HG03139 (cell line): ENCODE measurements around the gene ZC3H12A.

Experiments
- ATAC-seq: cut with Tn5 transposase; IDR thresholded peaks from one replicate; pipeline ENCODE4 v1.9.1; 2021; ENCODE audit not compliant: unreplicated experiment

ZC3H12A gene

DNA sequence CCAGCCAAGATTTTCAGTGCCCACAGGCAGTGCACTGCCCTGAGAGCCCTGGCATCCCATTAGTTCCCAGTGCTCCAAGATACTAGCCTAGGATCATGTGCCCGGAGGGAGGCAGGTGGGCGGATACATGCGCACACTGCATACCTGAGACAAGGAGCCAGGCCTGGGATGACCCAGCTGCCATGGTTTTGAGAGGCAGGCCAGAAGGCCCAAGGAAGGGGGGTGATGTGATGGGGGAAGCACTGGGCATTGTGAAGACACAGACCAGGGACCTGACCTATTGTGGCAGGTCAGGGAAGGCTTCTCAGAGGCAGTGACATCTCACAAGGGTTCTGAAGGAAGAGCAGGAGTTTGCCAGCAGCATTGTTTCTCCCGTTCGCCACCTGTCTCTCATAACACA, 3.6 kb downstream of the ZC3H12A start:
- ATAC-seq, result no peak

DNA sequence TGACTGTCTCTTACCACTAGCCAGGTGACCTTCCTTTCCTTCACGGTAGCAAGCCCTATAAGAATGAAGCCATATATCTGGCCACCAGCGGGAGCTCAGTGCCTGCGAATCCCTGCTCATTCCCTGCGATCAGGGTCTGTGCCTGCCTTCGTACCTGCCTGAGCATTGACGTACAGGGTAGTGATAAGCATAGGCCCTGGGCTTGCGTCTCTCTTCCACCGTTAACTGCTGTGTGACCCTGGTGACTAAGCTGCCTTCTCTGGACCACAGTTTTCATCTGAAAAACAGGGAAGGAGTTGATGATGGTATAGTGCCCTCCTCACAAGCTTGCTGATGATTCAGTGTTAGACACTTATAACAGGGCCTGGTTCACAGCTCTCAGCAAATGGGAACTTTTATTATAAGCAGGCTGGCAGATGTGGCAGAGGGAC, 4.1 kb downstream of the ZC3H12A start:
- no peak for ATAC-seq

DNA sequence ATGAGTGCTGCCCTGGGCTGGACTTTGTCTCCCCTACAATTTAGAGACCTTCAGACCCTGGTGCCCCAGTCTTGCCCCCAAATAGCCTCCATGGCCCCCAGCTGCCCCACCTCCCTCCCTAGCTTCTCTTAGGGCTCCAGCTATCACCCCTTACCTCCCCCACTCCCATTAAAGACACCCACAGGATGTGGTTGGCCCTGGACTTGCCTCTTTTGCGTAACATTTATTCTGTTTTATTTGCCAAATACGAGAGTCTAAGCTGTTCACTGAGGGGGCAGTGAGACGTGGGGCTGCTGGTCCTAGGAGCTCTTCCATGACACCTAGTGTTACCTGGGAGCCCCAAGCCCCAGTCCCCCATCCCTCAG, 4.5 kb downstream of the ZC3H12A start:
- ATAC-seq, result no peak

DNA sequence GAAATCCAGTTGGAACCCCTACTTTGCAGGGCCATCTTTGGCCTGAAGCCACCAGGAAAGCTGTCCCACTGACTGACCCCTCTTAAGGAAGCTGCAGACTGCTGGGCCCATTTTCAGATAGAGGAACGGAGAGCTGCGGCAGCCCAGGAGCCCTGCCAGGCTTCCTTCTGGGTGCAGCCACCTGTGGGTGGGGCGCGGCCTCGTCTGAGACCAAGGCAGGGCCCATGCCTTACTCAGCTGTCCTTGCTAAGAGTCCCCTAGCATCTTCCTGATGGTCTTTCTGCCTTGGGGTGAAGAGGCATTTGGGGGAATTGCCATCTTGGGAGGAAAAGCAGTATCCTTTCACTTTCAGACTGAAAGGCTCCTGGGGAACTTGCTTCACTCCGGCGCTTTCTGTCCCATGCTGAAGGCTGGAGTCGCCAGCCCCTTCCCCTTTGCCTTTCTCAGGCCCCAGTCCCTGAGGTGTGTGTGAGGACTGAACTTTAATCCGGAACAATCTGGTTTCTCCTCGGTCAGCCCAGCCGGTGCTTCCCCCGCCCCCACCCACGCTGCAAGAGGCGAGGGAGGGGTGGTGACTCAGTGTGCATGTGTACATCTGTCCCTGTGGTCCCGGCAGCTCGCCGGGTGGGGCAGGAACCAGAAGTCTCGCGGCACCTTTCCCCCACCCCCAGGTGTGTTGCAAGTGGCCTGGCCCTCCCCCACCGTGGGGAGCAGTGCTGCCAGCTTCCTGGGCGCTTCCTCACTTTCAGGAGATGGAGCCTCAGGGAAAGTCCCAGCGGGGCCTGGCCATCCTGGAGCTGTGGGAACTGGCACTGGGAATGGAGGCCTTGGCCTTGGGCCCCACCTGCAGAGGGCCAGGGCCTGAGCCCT, 5.1 kb downstream of the ZC3H12A start:
- no peak for ATAC-seq

DNA sequence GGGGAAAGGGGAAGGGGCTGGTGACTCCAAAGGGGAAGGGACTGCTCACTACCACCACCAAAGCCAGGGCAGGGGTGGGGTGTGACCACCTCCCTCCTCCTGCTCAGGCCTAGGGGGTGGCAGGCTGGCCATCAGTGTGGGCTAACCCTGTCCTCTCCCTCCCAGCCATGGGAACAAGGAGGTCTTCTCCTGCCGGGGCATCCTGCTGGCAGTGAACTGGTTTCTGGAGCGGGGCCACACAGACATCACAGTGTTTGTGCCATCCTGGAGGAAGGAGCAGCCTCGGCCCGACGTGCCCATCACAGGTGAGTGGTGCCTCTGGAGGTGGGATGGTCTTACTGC, 5.7 kb downstream of the ZC3H12A start:
- no peak for ATAC-seq

DNA sequence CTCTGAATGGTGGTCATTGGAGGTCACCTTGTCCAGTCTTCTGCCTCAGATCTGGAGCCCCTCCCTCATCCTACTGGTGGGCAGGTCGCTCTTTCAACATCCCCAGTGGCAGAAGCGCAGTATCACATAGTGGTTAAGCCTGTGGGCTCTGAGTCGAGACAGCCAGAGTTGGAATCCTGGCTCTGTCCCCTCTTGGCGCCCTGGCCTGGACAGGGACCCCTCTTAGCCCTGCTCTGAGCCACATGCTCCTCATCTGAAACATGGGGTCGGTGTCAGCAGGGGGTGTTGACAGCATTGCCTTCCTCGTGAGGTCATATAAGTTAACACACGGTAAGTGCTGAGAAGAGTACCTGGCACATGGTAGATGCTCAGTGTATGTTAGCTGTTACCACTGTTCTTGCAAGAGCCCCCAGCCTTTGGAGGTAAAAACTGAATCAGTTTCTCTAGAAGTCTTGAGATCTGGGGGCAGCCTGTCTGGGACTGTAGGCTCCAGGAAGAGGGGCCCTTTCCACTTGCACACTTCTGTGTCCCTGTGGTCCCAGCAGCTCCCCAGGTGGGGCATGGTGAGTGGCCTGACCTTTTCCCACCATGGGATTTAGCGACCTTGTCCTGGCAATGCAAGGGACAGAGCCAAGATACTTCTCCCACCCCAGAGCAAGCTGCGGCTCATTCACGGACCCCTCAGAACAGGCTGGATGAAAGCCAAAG, 6.4 kb downstream of the ZC3H12A start:
- ATAC-seq, result no peak

DNA sequence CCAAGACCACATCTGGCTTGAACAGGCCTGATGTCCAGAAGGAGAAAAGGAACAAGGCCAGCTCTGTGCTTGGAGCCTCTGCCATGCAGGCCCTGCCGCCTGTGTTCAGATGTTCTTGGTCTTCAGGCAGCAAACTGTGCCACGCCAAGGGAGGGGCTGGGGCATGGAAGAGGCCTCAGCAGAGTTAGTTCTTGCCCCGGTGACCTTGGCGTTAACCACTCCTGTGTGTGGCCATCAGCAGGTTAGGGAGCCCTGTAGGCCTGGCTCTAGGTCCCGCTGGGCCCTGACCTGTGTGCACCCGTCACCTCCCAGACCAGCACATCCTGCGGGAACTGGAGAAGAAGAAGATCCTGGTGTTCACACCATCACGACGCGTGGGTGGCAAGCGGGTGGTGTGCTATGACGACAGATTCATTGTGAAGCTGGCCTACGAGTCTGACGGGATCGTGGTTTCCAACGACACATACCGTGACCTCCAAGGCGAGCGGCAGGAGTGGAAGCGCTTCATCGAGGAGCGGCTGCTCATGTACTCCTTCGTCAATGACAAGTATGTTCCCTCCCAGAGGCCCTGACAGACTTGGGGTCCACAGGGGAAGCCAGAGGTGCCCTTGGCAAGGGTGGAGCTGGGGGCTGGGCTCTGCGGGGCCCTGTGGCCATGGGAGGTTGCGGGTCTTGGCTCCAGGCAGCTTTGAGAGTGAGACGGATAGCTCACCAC, 7.1 kb downstream of the ZC3H12A start:
- ATAC-seq, result no peak

DNA sequence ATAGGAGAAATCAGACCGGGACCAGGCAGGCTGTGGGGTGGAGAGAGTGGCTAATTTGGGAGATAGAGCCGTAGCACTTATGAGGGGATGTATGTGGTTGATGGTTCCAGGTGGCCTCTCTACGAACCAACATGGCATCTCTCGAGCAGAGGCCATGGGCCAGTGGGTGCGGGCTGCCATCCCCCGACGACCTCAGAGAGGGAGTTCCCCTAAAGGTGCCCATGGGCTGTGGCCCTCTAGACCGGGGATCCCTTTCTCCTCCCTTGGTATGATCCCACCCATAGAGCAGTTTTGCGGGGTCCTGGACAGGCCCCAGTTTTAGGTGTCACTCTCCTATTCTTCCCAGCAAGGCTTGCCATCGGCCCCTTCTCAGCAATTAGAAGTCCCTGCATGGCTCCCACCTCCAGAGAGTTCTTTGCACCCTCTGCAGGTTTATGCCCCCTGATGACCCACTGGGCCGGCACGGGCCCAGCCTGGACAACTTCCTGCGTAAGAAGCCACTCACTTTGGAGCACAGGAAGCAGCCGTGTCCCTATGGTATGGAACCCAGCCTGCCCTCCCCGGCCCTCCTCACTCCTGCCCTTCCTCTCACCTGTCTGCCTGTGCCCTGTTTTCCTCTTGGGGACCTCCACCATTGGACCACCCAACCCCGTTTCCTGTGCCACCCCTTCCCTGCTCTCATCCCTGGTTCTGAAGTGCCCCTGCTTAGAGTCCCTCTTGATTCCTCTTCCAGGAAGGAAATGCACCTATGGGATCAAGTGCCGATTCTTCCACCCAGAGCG, 7.8 kb downstream of the ZC3H12A start:
- ATAC-seq, result no peak

DNA sequence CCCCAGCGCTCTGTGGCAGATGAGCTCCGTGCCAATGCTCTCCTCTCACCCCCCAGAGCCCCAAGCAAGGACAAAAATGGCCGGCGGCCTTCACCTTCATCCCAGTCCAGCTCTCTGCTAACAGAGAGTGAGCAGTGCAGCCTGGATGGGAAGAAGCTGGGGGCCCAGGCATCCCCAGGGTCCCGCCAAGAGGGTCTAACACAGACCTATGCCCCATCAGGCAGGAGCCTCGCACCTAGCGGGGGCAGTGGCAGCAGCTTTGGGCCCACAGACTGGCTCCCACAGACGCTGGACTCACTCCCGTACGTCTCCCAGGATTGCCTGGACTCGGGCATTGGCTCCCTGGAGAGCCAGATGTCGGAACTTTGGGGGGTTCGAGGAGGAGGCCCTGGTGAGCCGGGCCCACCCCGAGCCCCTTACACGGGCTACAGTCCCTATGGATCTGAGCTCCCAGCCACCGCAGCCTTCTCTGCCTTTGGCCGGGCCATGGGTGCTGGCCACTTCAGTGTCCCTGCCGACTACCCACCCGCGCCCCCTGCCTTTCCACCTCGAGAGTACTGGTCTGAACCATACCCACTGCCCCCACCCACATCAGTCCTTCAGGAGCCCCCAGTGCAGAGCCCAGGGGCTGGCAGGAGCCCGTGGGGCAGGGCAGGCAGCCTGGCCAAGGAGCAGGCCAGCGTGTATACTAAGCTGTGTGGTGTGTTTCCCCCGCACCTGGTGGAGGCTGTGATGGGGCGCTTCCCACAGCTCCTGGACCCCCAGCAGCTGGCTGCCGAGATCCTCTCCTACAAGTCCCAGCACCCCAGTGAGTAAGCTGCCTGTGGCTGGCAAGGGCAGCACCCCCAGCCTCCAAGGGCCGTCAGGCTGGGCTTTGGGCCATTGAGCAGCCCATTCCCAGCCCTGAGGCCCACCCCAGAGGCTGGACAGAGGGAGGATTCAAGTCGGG, 8.7 kb downstream of the ZC3H12A start:
- ATAC-seq, result no peak

DNA sequence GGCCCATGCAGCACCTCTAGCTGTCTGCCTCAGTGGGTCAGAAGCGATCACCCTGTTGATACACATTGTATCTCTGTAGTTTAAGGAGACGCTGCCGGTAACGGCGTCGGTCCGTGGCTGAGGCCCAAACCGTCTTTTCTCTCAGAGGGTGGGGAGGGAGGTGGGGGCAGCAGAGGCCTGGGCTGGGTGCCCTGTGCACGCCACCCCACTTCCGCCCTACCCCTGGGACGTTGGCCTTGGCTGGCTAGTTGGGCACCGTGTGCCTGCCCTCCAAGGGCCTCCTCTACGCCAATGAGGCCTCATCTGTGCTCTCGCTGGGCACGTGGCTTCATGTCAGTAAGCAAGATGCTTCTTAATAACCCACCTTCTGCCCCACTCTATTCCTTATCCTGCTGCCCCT, 9.4 kb downstream of the ZC3H12A start:
- no peak for ATAC-seq

DNA sequence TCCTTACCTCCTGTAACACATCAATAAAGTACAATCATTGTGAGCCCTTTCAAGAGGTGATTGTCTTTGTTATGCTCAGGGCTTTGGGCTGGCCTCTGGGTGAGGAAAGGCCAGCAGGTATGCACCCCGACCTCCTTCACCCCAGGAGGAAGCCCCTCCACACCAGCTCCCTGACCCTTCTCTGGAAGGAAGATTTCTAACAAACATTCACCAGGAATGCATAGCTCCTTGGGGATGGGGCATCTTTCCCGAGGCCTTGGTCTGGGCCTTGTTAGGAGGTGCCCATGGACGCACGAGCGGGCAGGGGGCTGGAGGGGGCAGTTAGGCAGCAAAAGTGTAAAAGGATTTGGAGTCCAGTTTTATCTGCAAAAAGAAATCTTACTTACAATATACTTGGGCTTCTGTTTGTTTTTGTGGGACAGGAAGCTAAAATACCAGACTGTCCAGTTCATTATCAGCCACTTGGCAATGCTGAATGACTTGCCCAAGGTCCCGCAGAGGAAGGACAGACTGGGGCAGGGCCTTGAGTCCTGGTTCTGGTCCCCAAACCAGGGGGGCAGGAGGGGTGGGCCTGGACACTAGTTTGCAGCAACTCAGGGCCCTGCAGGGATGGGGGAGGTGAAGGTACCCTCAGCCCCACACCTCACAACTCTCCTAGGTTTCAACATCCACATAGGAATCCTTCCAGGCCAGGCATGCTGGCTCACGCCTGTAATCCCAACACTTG, 10.1 kb downstream of the ZC3H12A start:
- ATAC-seq, result no peak

DNA sequence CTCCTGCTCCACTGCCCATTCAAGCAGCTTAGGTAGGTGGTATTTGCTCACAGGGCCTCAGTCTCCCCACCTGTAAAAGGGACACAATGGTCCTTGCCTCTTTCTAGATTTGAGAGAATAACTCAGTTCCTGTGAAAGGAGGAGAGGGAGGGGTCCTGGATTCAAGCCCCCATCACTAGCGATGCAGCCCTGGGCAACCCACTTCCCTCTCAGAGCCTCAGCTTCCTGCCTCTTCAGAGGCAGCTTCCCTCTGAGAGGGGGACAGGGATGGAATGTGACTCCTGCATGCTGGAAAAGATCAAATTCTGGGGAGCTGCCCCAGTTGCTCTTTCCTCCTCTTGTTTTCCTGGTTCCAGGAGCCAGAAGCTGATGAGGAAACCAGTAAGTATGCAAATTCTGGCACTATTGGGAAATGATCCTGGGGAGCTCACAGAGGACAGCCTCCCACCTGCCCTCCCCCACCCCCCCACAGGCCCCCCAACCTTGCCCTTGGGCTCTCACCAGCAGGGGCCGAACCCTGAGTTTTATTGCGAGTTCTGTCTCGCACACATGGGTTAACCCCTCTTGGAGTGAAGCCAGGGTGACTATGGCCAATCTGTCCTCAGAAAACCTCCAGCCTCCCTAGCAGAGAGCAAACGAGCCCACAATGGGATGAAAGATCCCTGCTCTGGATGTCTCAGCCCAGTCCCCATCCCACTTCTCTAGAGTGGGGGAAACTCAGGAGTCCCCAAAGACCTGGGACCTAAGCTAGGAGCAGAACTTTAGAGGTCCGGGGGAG, 11.7 kb downstream of the ZC3H12A start:
- ATAC-seq, result no peak

DNA sequence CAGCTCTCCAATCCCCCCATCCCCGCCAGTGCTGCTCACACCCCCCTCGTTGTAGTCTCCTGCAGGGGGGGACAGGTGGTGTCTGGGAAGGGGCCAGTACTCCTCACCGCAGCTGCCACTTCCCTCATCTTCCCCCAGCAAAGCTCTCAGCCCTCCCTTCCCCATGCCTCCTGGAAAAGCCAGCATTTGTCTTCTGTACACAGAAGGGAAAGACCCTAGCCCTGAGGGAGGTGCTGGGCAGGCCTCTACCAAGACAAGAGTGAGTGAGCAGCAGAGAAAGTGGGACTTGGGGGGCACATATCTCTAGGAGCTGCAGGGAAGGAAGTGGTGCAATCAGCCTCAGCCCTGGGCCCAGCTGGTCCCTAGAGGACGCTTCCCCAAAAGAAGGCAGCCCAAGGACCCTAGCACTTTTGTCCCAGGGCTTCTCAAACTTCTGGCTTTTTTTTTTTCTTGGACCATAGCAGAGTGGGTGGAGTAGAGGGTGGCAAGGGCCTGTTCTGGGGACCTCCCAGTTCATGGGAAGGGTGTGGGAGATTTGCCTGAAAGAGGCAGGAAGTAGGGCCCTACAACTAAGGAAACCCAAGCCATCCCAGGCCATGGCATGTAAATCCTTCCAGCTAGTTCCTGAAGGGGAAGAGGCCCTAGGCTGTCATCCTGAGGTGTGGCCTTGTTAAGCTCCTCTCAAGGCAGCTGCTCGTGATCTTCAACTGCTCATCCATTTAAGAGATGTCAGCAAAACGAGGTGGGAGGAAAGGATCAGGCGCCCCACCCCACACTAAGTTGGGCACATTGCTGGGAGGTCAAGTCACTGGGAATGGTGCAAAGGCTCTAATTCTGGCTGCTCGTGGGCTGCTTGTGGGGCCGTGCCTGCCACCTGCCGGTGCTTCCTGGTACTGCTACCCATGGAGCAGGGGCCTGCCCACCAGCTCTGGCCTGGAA, 12.6 kb downstream of the ZC3H12A start:
- ATAC-seq, result no peak

DNA sequence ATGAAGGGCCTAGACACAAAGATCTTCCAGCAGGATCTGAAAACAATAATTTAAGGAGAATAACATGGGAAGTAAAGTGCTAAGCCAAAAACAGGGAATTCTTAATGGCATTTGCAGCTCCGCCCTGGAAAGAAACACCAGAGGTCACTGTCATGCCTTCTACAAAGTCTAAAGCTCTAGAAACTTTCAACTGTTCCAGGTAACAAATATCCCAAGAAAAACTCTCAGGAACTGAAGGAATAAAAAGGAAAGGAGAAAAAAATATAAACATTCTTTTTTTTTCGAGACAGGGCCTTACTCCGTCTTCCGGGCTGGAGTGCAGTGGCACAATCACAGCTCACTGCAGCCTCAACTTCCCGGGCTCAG, 13.2 kb downstream of the ZC3H12A start:
- no peak for ATAC-seq

DNA sequence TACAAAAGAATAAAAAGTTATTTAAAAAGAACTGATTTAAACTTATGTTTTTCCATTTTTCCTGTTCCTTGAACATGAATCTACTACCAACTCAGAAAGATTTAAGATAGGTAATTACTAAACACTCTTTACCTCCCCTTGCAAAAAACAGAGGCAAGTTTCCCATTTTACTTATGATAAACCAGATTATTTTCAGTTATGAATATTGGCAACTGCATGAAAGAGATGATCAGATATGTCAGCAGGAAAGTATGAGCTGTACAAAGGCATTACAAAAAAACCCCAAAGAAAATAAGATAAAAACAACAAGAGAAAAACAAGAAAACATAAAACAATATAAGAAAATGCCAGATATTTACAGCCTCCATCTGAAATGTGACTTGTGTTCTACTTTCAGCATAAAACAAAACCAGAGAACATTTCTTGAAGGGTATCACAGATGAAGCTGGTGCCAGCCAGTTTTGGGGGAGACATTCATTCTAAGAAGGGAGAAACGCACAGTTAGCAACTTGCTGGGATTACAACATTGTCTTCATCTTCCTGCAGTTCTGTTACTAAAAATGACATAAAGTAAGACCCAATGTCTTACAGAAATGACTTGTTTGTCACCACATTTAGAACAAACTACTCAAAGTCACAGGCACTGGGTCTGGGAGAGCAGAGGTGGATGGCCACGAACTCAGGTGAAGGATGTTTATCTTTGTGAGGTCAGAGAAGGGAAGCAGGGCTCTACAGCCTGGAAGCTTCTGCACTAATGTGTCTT, 19.1 kb downstream of the ZC3H12A start:
- no peak for ATAC-seq

DNA sequence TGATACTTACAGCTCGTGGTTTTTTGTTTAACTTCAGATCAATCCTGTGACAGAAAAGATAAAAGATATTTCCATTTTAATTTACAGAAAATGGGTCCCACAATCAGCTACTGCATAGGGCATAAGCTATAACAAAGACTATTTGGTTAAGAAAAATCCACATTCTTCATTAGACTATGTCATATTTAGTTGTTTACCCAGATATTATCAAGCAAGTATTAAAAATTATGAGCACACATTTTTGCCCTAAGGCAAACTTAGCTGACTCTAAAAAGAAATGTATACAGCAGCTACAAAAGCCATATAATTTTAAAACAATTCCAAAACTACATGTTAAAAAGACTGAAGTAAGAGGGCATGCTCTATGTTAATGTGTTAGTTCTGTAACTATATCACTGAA, 21.5 kb downstream of the ZC3H12A start:
- ATAC-seq, result no peak

DNA sequence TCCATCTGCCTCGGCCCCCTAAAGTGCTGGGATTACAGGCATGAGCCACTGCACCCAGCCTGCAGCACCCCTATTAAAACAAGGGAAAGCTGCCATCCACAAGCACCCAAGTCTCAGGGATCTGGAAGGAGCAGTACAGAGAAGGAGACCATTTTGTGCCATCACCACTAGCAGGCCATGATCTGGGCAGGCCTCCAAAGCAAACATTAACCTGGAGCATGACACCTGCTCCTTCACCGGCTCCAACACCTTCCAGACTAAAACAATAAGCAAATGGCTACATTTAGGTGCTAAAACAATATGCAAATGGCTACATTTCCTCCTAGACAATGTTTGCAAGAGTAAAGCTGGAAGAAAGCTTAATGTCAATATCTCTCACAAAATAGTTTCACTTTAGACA, 23.5 kb downstream of the ZC3H12A start:
- ATAC-seq, result no peak
